Gastrocnemius medialis (tissue), 4 donors: Measurements from ENCODE around the gene SLC35F2. TPM values are rescaled to one million over a fixed set of nuclear protein-coding genes. Genes with fewer than 3 reads are reported as not detected.
A peak's percentile ranks its signal among the peaks of the same experiment; 100 is the strongest.

Source experiments
- ATAC-seq, 2 donors: fragments of 150-250 bp; one replicate each; pipeline ENCODE4 v1.9.1; 2016
- DNase-seq, 2 donors: peaks; one replicate each; pipeline ENCODE4 v3.0.0-alpha.2; 2019
- H3K27ac ChIP-seq, 4 donors: fragments of 200-600 bp; sonication (generic); 1 replicate in 1 of 4; 2 replicates in 3 of 4; pipeline ENCODE4 v1.5.1; 2016 to 2018; ENCODE audit warnings: mild to moderate bottlenecking in 2 of 4, moderate library complexity in 1 of 4
- H3K27me3 ChIP-seq, 3 donors: fragments of 200-600 bp; sonication (generic) in 2 of 3; 1 replicate in 1 of 3; 2 replicates in 2 of 3; pipeline versions ENCODE4 v1.5.1 to v1.6.0; 2016 to 2019; ENCODE audit warnings: mild to moderate bottlenecking in 1 of 3, moderate library complexity in 1 of 3
- H3K36me3 ChIP-seq, 2 donors: fragments of 200-600 bp; sonication (generic) in 1 of 2; one replicate each; pipeline ENCODE4 v1.5.1; 2017 to 2018
- H3K4me1 ChIP-seq, 2 donors: fragments of 200-600 bp; sonication (generic) in 1 of 2; one replicate each; pipeline ENCODE4 v1.5.1; 2016 to 2017; ENCODE audit warnings: mild to moderate bottlenecking in 2 of 2
- H3K4me3 ChIP-seq, 4 donors: fragments of 200-600 bp; sonication (generic) in 3 of 4; 1 replicate in 1 of 4; 2 replicates in 3 of 4; pipeline ENCODE4 v1.5.1; 2016 to 2019; ENCODE audit warnings: mild to moderate bottlenecking in 2 of 4
- H3K9me3 ChIP-seq, 3 donors: fragments of 200-600 bp; sonication (generic) in 2 of 3; 1 replicate in 1 of 3; 2 replicates in 2 of 3; pipeline ENCODE4 v1.5.1; 2016 to 2019
- CTCF ChIP-seq, 5 experiments: fragments of 450-650 bp in 3 of 5; fragments of 200-600 bp in 2 of 5; sonication (generic) in 2 of 5; IDR thresholded peaks in 4 of 5; conservative IDR thresholded peaks in 1 of 5; 1 replicate in 4 of 5; 2 replicates in 1 of 5; pipeline ENCODE4 v1.5.1; 2016 to 2019; ENCODE audit warnings: antibody characterized with exemption in 5 of 5, mild to moderate bottlenecking in 3 of 5, moderate library complexity in 3 of 5
- POLR2A ChIP-seq, 2 donors: fragments of 450-650 bp; IDR thresholded peaks; one replicate each; pipeline ENCODE4 v1.6.1; 2017; ENCODE audit warnings: antibody characterized with exemption in 2 of 2, mild to moderate bottlenecking in 2 of 2, moderate library complexity in 2 of 2
- in situ Hi-C, 4 donors: fragments of 200-750 bp; cut with MboI; loops; one replicate each; pipeline versions ENCODE4 v1.15.0 to v1.8.0; 2017; ENCODE audit warnings: low sequenced_read_pairs in 4 of 4
- intact Hi-C: fragments of 100-400 bp; cut with DNase I; formaldehyde crosslinking; loops from one replicate; pipeline ENCODE4 v1.15.1; 2023; ENCODE audit warnings: low total_unique reads
- total RNA-seq, 4 donors: library from RNA; depleted of rRNA; stranded (reverse); fragments of >200 nt; gene quantifications; one replicate each; pipeline versions ENCODE4 v1.1.0 to v1.2.3, GENCODE V29; 2016

The SLC35F2 gene
- total RNA-seq, 4 donors from 2014 or later, result 1.3 to 5.4 (median 1.7) TPM

GRCh38 chr11:107799218-107799859 lies 59.2 kb downstream of the SLC35F2 start:
- no peak overlapping the region for H3K4me3 ChIP-seq
- in situ Hi-C loops, result no loop called here
- no peaks in the 10 kb centered on the region for H3K9me3 ChIP-seq

GRCh38 chr11:107792049-107792443 lies 66.5 kb downstream of the SLC35F2 start:
- H3K4me1 ChIP-seq, result no peaks in the 10 kb centered on the region
- no peaks in the 10 kb centered on the region for H3K27me3 ChIP-seq
- ATAC-seq (no peak), DNase-seq (no peak)
- TF ChIP-seq CTCF (IDR thresholded peaks at IDR 0.05 in 4 of 5, conservative IDR thresholded peaks at IDR 0.05 in 1 of 5) (no peak), POLR2A (IDR thresholded peaks at IDR 0.05) (no peak)
- H3K4me3 ChIP-seq, result no peak overlapping the region
- H3K9me3 ChIP-seq, result no peaks in the 10 kb centered on the region
- in situ Hi-C loops (no loop called here), intact Hi-C loops (no loop called here)
- no peaks in the 10 kb centered on the region for H3K36me3 ChIP-seq
- H3K27ac ChIP-seq, result no peak overlapping the region

More at GRCh38 chr11:107799218-107799859, 59.2 kb downstream of the SLC35F2 start:
- no peaks in the 10 kb centered on the region for H3K4me1 ChIP-seq
- DNase-seq (peak; percentile 6 to 54), ATAC-seq (peak; percentile 65 to 80)
- no peaks in the 10 kb centered on the region for H3K36me3 ChIP-seq
- TF ChIP-seq CTCF (IDR thresholded peaks at IDR 0.05 in 4 of 5, conservative IDR thresholded peaks at IDR 0.05 in 1 of 5), result peak; percentile 77 to 95 (median 79)
- TF ChIP-seq POLR2A (IDR thresholded peaks at IDR 0.05), result no peak
- H3K27ac ChIP-seq, result no peak overlapping the region
- intact Hi-C loops, result no loop called here
- H3K27me3 ChIP-seq, result no peaks in the 10 kb centered on the region

GRCh38 chr11:107791343-107792048 lies 67.1 kb downstream of the SLC35F2 start:
- ATAC-seq (no peak), DNase-seq (peak in 1 of 2 donors; percentile 14)
- intact Hi-C loops (no loop called here), in situ Hi-C loops (no loop called here)
- Histone ChIP-seq H3K36me3 (no peaks in the 10 kb centered on the region), H3K9me3 (no peaks in the 10 kb centered on the region), H3K4me1 (no peaks in the 10 kb centered on the region), H3K27ac (no peak overlapping the region), H3K4me3 (no peak overlapping the region), H3K27me3 (no peaks in the 10 kb centered on the region)
- no peak for TF ChIP-seq CTCF (IDR thresholded peaks at IDR 0.05 in 4 of 5, conservative IDR thresholded peaks at IDR 0.05 in 1 of 5)
- TF ChIP-seq POLR2A (IDR thresholded peaks at IDR 0.05), result no peak

- in situ Hi-C loops (no loop called here), intact Hi-C loops (no loop called here)
- ATAC-seq, result no peak
- Histone ChIP-seq H3K4me3 (no peak overlapping the region), H3K9me3 (no peaks in the 10 kb centered on the region), H3K4me1 (no peaks in the 10 kb centered on the region), H3K27ac (no peak overlapping the region), H3K36me3 (no peaks in the 10 kb centered on the region), H3K27me3 (no peaks in the 10 kb centered on the region)
- TF ChIP-seq POLR2A (IDR thresholded peaks at IDR 0.05), result no peak
- TF ChIP-seq CTCF (IDR thresholded peaks at IDR 0.05 in 4 of 5, conservative IDR thresholded peaks at IDR 0.05 in 1 of 5), result no peak
- no peak for DNase-seq
These were observed 68.8 kb downstream of the SLC35F2 start for GRCh38 chr11:107789767-107790166.
